Ascending aorta (tissue), 2 donors: ENCODE results near the gene DCST1. TPM values are rescaled to one million over a fixed set of nuclear protein-coding genes. Genes with fewer than 3 reads are reported as not detected.

Experiments
- DNase-seq, 2 donors: peaks; one replicate each; pipeline ENCODE4 v3.0.0-alpha.2; 2019; ENCODE audit warnings: low spot score in 2 of 2
- H3K27ac ChIP-seq, 2 donors: fragments of 200-600 bp; sonication (generic); one replicate each; pipeline ENCODE4 v1.5.1; 2016 to 2017; ENCODE audit warnings: mild to moderate bottlenecking in 1 of 2
- H3K27me3 ChIP-seq: fragments of 200-600 bp; sonication (generic); one replicate; pipeline ENCODE4 v1.5.1; 2017
- H3K36me3 ChIP-seq, 2 donors: fragments of 200-600 bp; sonication (generic); one replicate each; pipeline ENCODE4 v1.5.1; 2016
- H3K4me1 ChIP-seq, 2 donors: fragments of 200-600 bp; sonication (generic); one replicate each; pipeline ENCODE4 v1.5.1; 2016 to 2017; ENCODE audit warnings: mild to moderate bottlenecking in 1 of 2
- H3K4me3 ChIP-seq, 2 donors: fragments of 200-600 bp; sonication (generic); one replicate each; pipeline ENCODE4 v1.5.1; 2016 to 2017; ENCODE audit warnings: mild to moderate bottlenecking in 1 of 2
- H3K9me3 ChIP-seq, 2 donors: fragments of 200-600 bp; sonication (generic); one replicate each; pipeline ENCODE4 v1.5.1; 2016
- intact Hi-C: fragments of 100-400 bp; cut with DNase I; formaldehyde crosslinking; loops from one replicate; pipeline ENCODE4 v1.15.1; 2023
- total RNA-seq: library from RNA; depleted of rRNA; stranded (reverse); fragments of >200 nt; gene quantifications from one replicate; pipeline ENCODE4 v1.1.0, GENCODE V29; 2016
- TF ChIP-seq, protein P1 (sequence below), 3 experiments: fragments of 200-600 bp in 2 of 3; fragments of 450-650 bp in 1 of 3; sonication (generic) in 2 of 3; IDR thresholded peaks; one replicate each; pipeline ENCODE4 v1.5.1; 2016 to 2019; ENCODE audit warnings: antibody characterized with exemption in 3 of 3, mild to moderate bottlenecking in 1 of 3, moderate library complexity in 1 of 3

Gene DCST1
- total RNA-seq, 1 donor from 2014 or later: not detected

DNA sequence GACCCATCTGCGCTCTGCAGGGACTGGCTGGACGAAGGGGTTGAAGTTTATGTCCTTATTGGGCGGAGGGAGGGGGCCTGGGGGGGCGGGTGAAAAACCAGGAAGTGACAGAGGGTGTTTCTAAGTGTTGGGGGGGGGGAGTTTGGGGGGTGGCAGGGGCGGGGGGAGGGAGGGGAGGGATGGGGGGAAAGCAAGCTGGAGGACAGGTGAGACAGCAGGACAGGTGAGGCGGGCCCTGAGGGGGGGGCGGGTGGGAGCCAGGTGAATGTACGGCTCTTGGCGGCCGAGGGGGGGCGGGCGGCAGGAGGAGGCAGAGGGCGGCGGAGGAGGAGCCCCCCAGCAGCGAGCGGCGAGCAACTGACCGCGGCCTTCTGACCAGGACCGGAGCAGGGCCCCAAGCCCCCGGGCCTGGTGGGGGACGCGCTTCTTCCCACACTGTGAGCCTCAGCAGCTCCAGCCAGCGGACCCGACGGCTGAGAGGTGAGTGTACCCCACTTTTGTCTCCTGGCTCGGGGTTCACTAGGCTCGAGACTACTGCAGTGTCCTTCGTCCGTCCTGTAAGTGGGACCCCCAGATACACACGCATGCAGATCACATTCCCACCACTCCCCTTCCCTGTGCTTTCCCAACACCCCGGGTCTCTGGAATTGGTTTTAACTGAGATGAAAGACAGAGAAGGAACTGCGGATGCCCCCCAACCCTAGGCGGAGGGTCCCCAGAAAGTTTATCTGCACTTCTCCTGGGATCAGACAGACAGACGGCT lies 31.0 kb upstream of the DCST1 start, which contains the start of gene ZBTB7B:
ZBTB7B (plus strand) TSS at position 339 of the 763 bp plus-strand sequence. CDS start 11,859 bp downstream, outside the sequence.
- Histone ChIP-seq H3K36me3 (no peaks in the 10 kb centered on the region), H3K4me1 (peaks cover 22 to 48% of the 10 kb centered on the region in 2 donors), H3K27me3 (no peaks in the 10 kb centered on the region), H3K9me3 (no peaks in the 10 kb centered on the region), H3K27ac (peak within 1 kb of the TSS; percentile 97 to 98), H3K4me3 (peak within 1 kb of the TSS; percentile 92 to 94)
- TF ChIP-seq, protein P1, sequence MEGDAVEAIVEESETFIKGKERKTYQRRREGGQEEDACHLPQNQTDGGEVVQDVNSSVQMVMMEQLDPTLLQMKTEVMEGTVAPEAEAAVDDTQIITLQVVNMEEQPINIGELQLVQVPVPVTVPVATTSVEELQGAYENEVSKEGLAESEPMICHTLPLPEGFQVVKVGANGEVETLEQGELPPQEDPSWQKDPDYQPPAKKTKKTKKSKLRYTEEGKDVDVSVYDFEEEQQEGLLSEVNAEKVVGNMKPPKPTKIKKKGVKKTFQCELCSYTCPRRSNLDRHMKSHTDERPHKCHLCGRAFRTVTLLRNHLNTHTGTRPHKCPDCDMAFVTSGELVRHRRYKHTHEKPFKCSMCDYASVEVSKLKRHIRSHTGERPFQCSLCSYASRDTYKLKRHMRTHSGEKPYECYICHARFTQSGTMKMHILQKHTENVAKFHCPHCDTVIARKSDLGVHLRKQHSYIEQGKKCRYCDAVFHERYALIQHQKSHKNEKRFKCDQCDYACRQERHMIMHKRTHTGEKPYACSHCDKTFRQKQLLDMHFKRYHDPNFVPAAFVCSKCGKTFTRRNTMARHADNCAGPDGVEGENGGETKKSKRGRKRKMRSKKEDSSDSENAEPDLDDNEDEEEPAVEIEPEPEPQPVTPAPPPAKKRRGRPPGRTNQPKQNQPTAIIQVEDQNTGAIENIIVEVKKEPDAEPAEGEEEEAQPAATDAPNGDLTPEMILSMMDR (IDR thresholded peaks at IDR 0.05): no peak
- intact Hi-C loops: loop anchor here (1.0 to 5.0 kb wide), 6 partner anchors 28 to 960 kb away; partner anchors contain the start of genes ADAM15, ATP8B2, CKS1B and SLC50A1
- no peak for DNase-seq

DNA sequence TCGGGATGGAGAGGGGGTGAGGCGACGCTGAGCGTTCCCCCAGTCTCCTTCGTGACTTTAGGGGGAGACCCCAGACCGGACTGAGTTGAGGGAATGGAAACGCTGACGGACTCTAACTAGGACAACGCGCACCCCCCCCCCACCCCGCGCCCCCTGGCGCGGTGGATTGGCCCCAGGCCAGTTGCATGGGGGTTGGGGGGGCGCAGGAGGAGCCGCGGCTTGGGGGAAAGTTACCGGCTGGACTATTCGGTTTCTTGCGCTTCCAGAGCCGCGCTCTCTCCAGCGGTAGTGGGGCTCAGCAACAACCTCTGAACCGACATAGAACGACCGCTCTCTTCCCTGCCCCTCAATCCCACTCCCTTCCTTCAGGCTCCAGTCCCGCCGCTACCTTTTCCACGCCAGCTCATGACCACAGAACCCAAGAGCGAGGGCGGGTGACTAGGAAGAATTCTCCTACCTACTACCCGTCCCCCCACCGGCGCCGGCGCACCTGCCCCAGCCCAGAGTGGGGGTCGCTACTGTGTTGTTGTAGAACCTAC lies 30.3 kb upstream of the DCST1 start:
- peaks cover 25 to 55% of the 10 kb centered on the region in 2 donors for H3K4me1 ChIP-seq
- no peaks in the 10 kb centered on the region for H3K27me3 ChIP-seq
- no peaks in the 10 kb centered on the region for H3K36me3 ChIP-seq
- peak overlapping the region; percentile 92 to 94 for H3K4me3 ChIP-seq
- peak overlapping the region; percentile 97 to 98 for H3K27ac ChIP-seq
- peak in 1 of 2 donors; percentile 79 for DNase-seq
- intact Hi-C loops: loop anchor here (2.0 to 5.0 kb wide), 4 partner anchors 48 to 959 kb away; partner anchors contain the start of genes ADAM15, ATP8B2 and SLC50A1
- H3K9me3 ChIP-seq: no peaks in the 10 kb centered on the region
- TF ChIP-seq, protein P1 (IDR thresholded peaks at IDR 0.05): no peak

DNA sequence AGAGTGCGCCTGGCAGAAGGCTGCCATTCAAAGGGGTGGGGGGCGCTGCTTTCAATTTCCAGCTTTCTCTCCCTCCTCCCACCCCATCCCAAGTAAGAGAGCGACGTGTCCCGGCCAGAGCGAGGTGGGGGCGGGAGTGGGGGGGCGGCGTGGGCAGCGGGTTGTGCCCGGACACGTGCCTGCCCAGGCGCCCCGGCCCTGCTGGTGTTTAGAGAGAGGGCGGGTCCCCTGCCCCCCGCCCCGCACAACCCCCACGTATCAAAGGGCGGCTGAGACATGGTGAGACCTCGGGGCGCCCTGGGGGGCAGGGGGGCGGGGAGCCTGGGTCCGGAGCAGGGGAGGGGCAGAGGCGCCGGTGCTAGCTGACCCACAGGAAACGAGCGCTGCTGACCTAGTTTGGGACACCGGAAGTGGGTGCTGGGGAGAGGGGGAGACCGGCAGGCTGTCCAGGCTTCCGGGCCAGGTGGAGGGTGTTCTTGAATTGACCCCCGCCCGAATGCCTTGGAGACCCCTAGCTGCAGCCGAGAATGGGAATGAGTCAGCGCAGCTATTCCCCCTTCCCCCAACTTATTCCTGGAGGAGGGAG lies 29.8 kb upstream of the DCST1 start:
- peak in 1 of 2 donors; percentile 88 for DNase-seq
- peak overlapping the region; percentile 97 to 98 for H3K27ac ChIP-seq
- peak overlapping the region; percentile 92 to 94 for H3K4me3 ChIP-seq
- intact Hi-C loops: loop anchor here (2.0 to 5.0 kb wide), 4 partner anchors 47 to 958 kb away; partner anchors contain the start of genes ADAM15, ATP8B2 and SLC50A1
- H3K9me3 ChIP-seq: no peaks in the 10 kb centered on the region
- TF ChIP-seq, protein P1 (IDR thresholded peaks at IDR 0.05): no peak
- H3K4me1 ChIP-seq: peaks cover 25 to 56% of the 10 kb centered on the region in 2 donors
- no peaks in the 10 kb centered on the region for H3K36me3 ChIP-seq
- H3K27me3 ChIP-seq: no peaks in the 10 kb centered on the region

DNA sequence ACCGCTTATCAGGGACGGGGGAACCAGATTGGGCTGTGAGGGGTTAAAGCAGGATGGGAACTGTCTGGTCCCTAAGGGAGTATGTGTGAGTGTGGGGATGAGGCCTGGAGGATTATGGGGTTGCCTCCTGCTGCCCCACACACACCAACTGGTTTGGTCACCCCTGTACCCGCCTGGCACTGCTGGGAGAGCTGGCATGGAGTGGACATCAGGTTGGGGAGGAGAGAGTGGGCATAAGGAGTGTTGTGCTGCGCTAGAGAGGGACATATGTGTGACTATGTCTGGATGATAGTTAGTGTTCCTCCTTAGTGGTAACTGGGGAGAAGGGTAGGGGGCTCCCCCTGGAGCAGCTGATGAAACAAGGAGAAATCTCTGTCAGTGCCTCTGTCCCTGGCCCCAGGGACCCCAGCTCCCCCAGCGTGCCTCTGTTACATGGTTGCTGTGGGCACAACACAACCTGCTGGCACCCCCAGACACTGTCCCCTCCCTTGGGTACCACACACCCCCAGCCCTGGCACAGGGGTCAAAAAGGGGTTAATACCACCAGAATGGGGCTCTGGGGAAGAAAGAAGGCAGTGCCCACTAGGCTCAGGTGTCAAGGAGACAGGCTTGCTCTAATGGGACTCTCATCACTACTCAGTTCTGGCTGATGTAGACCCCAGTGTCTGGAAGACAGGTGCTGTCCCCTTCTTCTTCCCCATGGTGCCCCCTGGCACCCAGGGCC lies 29.1 kb upstream of the DCST1 start:
- H3K4me1 ChIP-seq: peaks cover 21 to 52% of the 10 kb centered on the region in 2 donors
- H3K4me3 ChIP-seq: peak overlapping the region; percentile 92 to 94
- no peaks in the 10 kb centered on the region for H3K27me3 ChIP-seq
- no peaks in the 10 kb centered on the region for H3K9me3 ChIP-seq
- TF ChIP-seq, protein P1 (IDR thresholded peaks at IDR 0.05): no peak
- H3K36me3 ChIP-seq: no peaks in the 10 kb centered on the region
- no peak for DNase-seq
- H3K27ac ChIP-seq: peak overlapping the region; percentile 97 to 98
- intact Hi-C loops: loop anchor here (5.0 kb wide), 3 partner anchors 133 to 958 kb away; partner anchors contain the start of genes ATP8B2 and SLC50A1
